NCI-H2196 (cell line): ENCODE results near the gene TENT5C.

Source experiments
- DNase-seq: peaks from one replicate; lab custom pipeline; 2025; ENCODE audit not compliant: unreplicated experiment; lab: John Stamatoyannopoulos, UW

Gene TENT5C

DNA sequence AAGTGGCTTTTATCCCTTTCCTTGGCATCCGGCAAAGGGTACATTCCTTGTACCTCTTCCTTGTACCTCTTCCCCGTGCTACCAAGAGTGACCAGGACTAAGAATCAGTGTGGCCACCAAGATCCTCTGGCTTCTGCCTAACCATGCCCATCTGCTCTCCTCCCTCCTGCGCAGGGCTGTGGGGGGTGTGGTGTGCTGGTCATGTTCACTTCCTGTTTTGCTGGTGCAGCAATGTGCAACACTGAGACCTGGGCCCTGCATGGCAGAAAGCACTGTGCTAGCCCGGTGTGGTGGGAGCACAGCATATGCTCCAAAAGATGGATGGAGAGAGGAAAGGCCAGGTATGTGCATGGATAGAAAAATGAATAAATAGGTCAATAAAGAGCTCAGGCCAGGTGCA is 33.3 kb upstream of the TENT5C start:
- DNase-seq: no peak

- DNase-seq: no peak
Measured at GRCh38 chr1:117573386-117574023, 32.3 kb upstream of the TENT5C start.

GRCh38 chr1:117574161-117574835 is 31.6 kb upstream of the TENT5C start:
- no peak for DNase-seq

DNA sequence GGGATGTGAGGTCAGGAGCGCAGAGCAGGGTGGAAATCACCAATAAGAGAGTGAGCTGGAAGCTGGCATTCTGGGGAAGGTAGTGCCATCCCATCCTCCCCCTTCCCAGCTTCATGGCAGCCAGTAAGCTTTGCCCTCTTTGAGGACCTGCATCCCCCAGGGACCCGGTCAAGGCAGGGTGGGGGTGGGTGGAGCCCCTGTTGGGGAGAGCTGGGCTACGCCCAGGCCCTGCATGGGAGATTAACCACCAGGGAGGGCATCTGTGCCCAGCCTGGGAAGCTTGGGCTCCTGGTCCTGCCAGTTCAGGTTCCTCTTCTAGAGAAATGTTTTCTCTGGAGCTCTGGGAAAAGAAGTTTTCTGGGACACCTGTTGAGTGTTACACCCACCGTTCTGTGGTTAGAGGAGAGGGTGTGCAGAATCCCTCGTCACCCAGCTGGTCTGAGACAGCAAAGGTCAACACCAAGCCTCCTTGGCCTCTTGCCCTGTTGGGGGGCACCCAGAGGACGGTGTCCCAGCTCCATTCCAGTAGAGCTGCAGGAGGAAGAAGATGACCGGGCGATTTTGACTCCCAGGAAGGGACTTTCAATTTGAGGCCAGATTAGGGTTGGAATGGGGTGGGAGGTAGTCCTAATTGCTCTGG is 30.1 kb upstream of the TENT5C start:
- DNase-seq: no peak

DNA sequence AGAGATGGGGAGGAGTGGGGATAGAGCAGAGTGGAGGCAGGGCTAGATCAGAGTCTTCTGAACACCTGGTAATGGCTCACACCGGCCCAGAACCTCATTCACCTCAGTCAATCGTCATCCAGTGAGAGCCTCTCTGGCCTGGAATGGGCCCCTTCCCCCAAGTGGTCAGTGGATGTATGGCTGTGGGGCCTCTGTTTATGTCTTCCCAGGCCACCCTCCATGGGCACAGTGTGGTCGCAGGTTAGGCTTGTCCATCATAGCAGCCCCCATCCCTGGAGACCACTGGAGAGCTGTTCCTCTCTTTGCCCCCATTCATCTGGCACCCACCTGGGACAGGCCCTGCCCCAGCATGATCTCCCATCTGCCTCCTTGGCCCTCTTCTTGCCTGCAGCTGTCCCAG is 29.6 kb upstream of the TENT5C start:
- no peak for DNase-seq

- no peak for DNase-seq
Measured at GRCh38 chr1:117577191-117577885, 28.5 kb upstream of the TENT5C start.

DNA sequence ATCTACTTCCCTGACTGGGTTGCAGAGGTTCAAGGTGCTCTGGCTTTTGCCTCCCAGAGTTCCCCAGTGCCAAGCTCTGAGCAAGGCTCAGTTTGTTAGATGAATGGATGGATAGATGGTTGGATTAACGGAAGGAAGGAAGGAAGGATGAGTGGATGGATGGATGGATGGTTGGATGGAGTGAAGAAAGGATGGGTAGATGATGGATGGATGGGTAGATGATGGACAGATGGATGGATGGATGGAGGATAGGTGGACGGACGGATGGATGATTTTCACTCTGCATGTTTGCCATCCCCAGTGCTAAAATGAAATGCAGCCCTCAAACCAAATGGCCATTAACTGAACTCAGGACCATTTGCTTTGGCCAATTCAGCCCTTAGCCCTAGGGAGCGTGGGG is 27.4 kb upstream of the TENT5C start:
- no peak for DNase-seq

GRCh38 chr1:117579221-117579906 is 26.5 kb upstream of the TENT5C start:
- no peak for DNase-seq

GRCh38 chr1:117580436-117580835 is 25.4 kb upstream of the TENT5C start:
- DNase-seq: no peak

DNA sequence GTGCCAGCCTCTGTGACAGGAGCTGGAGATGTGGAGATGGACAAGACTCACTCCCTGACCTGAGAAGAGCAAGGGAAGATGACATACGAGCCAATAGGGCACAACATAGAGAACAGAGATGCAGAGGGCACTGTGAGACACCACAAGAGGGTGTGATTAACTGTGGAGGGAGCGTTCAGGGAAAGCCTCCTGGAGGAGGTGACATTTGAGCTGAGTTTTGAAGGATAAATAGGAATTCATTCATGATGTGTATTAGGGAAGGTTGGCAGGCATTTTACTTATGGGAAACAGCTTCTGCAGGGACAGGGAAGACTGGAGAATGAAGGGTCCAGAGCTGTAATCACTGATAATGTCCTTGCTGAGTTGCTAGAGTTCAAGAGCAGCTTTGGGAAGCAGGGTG is 25.0 kb upstream of the TENT5C start:
- DNase-seq: no peak

DNA sequence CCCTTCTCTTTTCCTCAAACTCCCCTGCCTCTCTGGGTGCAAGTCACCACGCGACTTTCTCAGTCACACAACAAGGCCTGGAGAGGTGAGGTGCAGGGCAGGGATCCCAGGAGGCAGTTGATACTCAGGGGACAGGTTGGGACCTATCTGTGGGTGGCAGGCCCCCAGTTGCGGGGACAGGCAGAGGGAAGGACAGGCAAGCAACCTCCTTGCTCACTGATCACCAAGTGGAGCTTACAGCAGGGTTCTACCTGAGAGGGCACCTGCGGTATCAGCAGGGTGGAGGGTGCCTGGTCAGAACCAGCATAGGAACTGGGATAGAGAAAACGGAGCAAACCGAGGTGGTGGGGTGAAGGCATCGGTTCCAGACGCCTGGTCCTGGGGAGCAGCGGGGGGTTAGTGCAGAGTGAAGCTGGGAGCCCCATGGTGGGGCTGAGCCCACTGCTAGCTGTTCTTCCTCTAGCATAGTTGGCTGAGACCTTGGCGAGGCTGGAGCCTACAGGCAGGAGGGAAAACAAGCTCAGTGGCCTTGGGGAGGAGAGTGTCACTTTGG is 24.4 kb upstream of the TENT5C start:
- no peak for DNase-seq

GRCh38 chr1:117582451-117582850 is 23.4 kb upstream of the TENT5C start:
- DNase-seq: no peak

DNA sequence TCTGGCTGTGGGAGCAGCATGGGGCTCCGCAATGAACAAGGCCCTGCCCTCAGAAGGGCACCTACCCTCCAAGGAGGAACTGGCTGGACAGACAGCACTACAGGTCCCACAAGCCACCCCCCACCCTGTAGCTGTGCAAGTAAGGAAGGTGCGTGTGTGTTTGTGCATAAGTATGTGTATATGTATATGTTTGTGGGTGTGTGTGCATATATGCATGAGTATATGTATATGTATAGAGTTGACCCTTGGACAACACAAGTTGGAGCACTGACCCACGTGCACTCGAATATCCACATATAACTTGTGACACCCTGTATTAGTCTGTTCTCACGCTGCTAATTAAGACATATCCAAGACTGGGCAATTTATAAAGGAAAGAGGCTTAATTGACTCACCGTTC is 22.6 kb upstream of the TENT5C start:
- no peak for DNase-seq

GRCh38 chr1:117584181-117584580 is 21.7 kb upstream of the TENT5C start:
- DNase-seq: no peak

DNA sequence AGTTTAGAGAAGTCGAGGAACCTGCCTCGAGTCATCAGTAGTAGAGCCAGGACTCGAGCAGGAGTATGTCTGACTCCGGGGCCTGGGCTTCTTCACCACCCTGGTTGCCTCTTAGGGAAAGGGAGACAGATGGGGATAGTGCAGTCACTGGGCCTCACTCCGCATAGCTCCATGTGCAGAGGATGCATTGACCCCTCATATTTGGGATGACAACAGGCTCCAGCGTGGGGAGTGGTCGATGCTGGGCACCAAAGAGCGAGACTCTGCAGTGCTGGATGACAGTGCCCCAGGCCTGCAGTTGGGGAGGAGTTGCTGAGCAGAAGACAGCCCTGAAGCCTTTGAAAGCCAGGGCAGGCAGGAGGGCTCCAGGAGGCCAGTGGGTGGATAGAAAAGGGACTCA is 20.8 kb upstream of the TENT5C start:
- DNase-seq: no peak

DNA sequence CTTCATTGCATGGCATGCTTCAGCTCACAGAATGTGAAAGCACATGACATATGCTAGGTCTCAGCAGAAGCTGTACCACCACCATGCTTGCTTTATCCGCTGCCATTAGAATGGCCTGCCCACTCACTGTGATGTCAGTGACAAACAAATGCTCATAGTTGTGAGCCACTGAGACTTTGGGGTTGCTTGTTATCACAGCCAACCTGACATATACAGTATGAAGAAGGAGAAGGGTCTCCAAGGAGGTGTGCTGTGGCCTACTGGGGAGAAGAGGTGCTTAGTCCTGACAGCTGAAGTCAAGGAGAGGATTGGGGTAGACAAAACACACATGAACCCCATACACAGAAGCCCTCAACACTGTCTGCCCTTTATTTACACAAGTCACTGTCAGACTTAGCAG is 19.5 kb upstream of the TENT5C start:
- no peak for DNase-seq

GRCh38 chr1:117586747-117587498 is 18.9 kb upstream of the TENT5C start:
- no peak for DNase-seq

DNA sequence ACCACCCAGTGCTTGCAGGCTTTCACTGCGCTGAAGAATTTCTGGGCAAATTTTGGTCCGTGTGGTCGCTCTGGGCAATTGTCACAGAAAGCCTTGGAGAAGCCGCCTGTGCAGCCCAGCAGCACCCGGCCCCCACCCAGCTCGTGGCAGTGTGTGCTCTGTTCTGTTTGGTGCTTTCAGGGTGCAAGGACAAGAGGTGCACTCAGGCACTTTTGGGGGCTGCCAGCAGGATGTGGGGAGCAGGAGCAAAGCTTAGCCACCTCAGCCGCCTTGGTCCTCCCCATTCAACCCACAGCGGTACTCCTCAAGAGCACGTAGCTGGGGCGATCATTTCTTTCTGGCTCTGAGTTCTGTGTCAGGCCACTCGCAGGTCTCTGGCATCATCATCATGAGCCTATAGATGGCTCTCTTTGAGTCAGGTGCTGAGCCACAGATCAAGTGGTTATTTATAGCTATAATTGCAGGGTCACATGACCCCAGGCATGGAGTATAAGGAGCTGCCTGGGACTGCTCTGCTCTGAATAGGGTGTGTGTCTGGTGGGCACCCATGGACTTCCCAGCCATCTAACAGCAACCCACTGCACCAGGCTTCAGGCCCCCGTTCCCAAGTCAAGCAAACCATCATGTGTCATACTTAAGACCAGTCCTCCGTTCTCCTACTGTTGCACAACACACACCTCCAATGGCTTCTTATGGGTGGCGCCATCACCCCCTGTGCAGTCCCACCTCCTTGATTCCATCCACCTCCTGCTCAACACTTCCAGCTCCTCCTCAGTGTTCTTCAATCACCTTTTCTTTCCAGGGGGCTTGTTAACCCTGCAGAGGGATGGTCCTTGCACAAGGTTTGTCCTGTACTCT is 18.1 kb upstream of the TENT5C start:
- DNase-seq: no peak

DNA sequence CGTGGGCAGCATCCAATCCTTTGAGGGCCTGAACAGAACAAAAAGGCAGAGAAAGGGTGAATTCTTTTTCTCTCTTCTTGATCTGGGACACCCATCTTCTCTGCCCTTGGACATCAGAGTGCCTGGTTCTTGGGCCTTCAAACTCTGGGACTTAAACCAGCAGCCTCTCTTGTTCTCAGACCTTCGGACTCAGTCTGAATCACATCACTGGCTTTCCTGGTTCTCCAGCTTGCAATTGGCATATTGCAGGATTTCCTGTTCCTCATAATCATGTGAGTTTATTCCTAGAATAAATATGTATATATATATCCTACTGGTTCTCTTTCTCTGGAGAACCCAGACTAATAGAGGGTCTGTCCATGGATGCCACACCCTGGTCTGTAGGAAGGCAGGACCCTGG is 16.3 kb upstream of the TENT5C start:
- no peak for DNase-seq
